HEK293 (cell line): ENCODE data around the gene CDCP1.

Experiments used
- CTCF ChIA-PET: fragments of 350-600 bp; formaldehyde crosslinking; extraction: SDS; loops from one replicate; lab custom pipeline; 2021; ENCODE audit warnings: antibody characterized with exemption; lab: Yijun Ruan, JAX
- POLR2A ChIA-PET: fragments of 300-600 bp; formaldehyde crosslinking; extraction: SDS; loops from one replicate; lab custom pipeline; 2020; ENCODE audit warnings: antibody characterized with exemption, inconsistent platforms; lab: Yijun Ruan, JAX
- H3K27ac ChIP-seq: fragments of 200-500 bp; sonication (Bioruptor generic); 2 replicates; pipeline ENCODE4 v1.5.1; 2014; ENCODE audit warnings: low read depth, low read length, control low read depth, inconsistent platforms; ENCODE audit errors: extremely low read depth
- H3K36me3 ChIP-seq, 2 experiments: fragments of 200-500 bp in 1 of 2; sonication (Bioruptor generic) in 1 of 2; 1 replicate in 1 of 2; 2 replicates in 1 of 2; pipeline ENCODE4 v1.5.1; 2014 to 2017; ENCODE audit warnings: inconsistent platforms in 2 of 2, low read length in 2 of 2; ENCODE audit not compliant: control insufficient read depth in 2 of 2, insufficient read depth in 1 of 2
- H3K4me1 ChIP-seq: fragments of 200-500 bp; sonication (Bioruptor generic); 2 replicates; pipeline ENCODE4 v1.5.1; 2014; ENCODE audit warnings: mild to moderate bottlenecking, low read length, inconsistent platforms; ENCODE audit not compliant: control insufficient read depth, insufficient read depth
- H3K4me3 ChIP-seq: 2 replicates; pipeline ENCODE4 v1.5.1; 2011; ENCODE audit warnings: low read depth, mild to moderate bottlenecking, control low read depth, low read length, moderate library complexity
- H3K9me3 ChIP-seq: fragments of 200-500 bp; sonication (Bioruptor generic); 2 replicates; pipeline ENCODE4 v1.5.1; 2014; ENCODE audit warnings: low read depth, low read length, inconsistent platforms; ENCODE audit not compliant: control insufficient read depth, insufficient read depth
- CTCF ChIP-seq: fragments of 450-650 bp; formaldehyde crosslinking; IDR thresholded peaks from 2 replicates; pipeline ENCODE4 v1.5.1; 2016; ENCODE audit warnings: missing biosample characterization, missing genetic modification characterization
- GLIS1 ChIP-seq: fragments of 450-650 bp; formaldehyde crosslinking; IDR thresholded peaks from 2 replicates; pipeline ENCODE4 v1.5.1; 2016; ENCODE audit warnings: missing biosample characterization, missing genetic modification characterization
- KLF7 ChIP-seq: fragments of 450-650 bp; formaldehyde crosslinking; IDR thresholded peaks from 2 replicates; pipeline ENCODE4 v1.5.1; 2016; ENCODE audit warnings: missing biosample characterization, missing genetic modification characterization, borderline replicate concordance
- KLF8 ChIP-seq: fragments of 450-650 bp; formaldehyde crosslinking; IDR thresholded peaks from 2 replicates; pipeline ENCODE4 v1.5.1; 2016; ENCODE audit warnings: missing biosample characterization, missing genetic modification characterization
- OVOL3 ChIP-seq: fragments of 450-650 bp; formaldehyde crosslinking; IDR thresholded peaks from 2 replicates; pipeline ENCODE4 v1.5.1; 2016; ENCODE audit warnings: missing biosample characterization, missing genetic modification characterization
- SP2 ChIP-seq: fragments of 450-650 bp; formaldehyde crosslinking; IDR thresholded peaks from 2 replicates; pipeline ENCODE4 v1.5.1; 2016; ENCODE audit warnings: missing biosample characterization, missing genetic modification characterization
- WT1 ChIP-seq: fragments of 450-650 bp; formaldehyde crosslinking; IDR thresholded peaks from 2 replicates; pipeline ENCODE4 v1.5.1; 2016; ENCODE audit warnings: missing biosample characterization, missing genetic modification characterization
- ZBTB44 ChIP-seq: fragments of 450-650 bp; IDR thresholded peaks from 2 replicates; pipeline ENCODE4 v1.5.1; 2018; ENCODE audit warnings: missing biosample characterization, mild to moderate bottlenecking, missing genetic modification characterization
- ZFHX2 ChIP-seq: fragments of 450-650 bp; formaldehyde crosslinking; conservative IDR thresholded peaks from 2 replicates; pipeline ENCODE4 v1.5.1; 2016; ENCODE audit warnings: missing biosample characterization, missing genetic modification characterization
- ZFP3 ChIP-seq: fragments of 450-650 bp; formaldehyde crosslinking; IDR thresholded peaks from 2 replicates; pipeline ENCODE4 v1.5.1; 2016; ENCODE audit warnings: low read depth, missing biosample characterization, missing genetic modification characterization
- ZFP69B ChIP-seq: fragments of 450-650 bp; formaldehyde crosslinking; IDR thresholded peaks from 2 replicates; pipeline ENCODE4 v1.5.1; 2016; ENCODE audit warnings: missing biosample characterization, missing genetic modification characterization
- ZIC2 ChIP-seq: fragments of 450-650 bp; formaldehyde crosslinking; IDR thresholded peaks from 2 replicates; pipeline ENCODE4 v1.5.1; 2016; ENCODE audit warnings: missing biosample characterization, missing genetic modification characterization
- ZNF148 ChIP-seq: fragments of 450-650 bp; formaldehyde crosslinking; IDR thresholded peaks from 2 replicates; pipeline ENCODE4 v1.5.0; 2017; ENCODE audit warnings: missing biosample characterization, missing genetic modification characterization, borderline replicate concordance
- ZNF221 ChIP-seq: fragments of 450-650 bp; formaldehyde crosslinking; IDR thresholded peaks from 2 replicates; pipeline ENCODE4 v1.5.1; 2017; ENCODE audit warnings: missing biosample characterization, missing genetic modification characterization, borderline replicate concordance
- ZNF23 ChIP-seq: fragments of 450-650 bp; formaldehyde crosslinking; IDR thresholded peaks from 2 replicates; pipeline ENCODE4 v1.5.1; 2016; ENCODE audit warnings: missing biosample characterization, missing genetic modification characterization, borderline replicate concordance
- ZNF24 ChIP-seq: fragments of 450-650 bp; formaldehyde crosslinking; IDR thresholded peaks from 2 replicates; pipeline ENCODE4 v1.5.1; 2016; ENCODE audit warnings: missing biosample characterization, missing genetic modification characterization
- ZNF311 ChIP-seq: fragments of 450-650 bp; formaldehyde crosslinking; IDR thresholded peaks from 2 replicates; pipeline ENCODE4 v1.5.1; 2017; ENCODE audit warnings: missing biosample characterization, missing genetic modification characterization, borderline replicate concordance
- ZNF354C ChIP-seq: fragments of 450-650 bp; formaldehyde crosslinking; IDR thresholded peaks from 2 replicates; pipeline ENCODE4 v1.5.1; 2016; ENCODE audit warnings: missing biosample characterization, missing genetic modification characterization, low read depth, borderline replicate concordance
- ZNF501 ChIP-seq: fragments of 450-650 bp; formaldehyde crosslinking; IDR thresholded peaks from 2 replicates; pipeline ENCODE4 v1.5.1; 2016; ENCODE audit warnings: missing biosample characterization, missing genetic modification characterization
- ZNF514 ChIP-seq: fragments of 450-650 bp; formaldehyde crosslinking; IDR thresholded peaks from 2 replicates; pipeline ENCODE4 v1.5.1; 2016; ENCODE audit warnings: missing biosample characterization, missing genetic modification characterization
- ZNF529 ChIP-seq: fragments of 450-650 bp; formaldehyde crosslinking; IDR thresholded peaks from 2 replicates; pipeline ENCODE4 v1.5.1; 2017; ENCODE audit warnings: missing genetic modification characterization, missing biosample characterization; ENCODE audit not compliant: insufficient replicate concordance
- ZNF624 ChIP-seq: fragments of 450-650 bp; formaldehyde crosslinking; IDR thresholded peaks from 2 replicates; pipeline ENCODE4 v1.5.1; 2017; ENCODE audit warnings: missing biosample characterization, missing genetic modification characterization
- ZNF658 ChIP-seq: fragments of 450-650 bp; formaldehyde crosslinking; IDR thresholded peaks from 2 replicates; pipeline ENCODE4; 2016; ENCODE audit warnings: missing biosample characterization, missing genetic modification characterization
- ZNF664 ChIP-seq: fragments of 450-650 bp; formaldehyde crosslinking; IDR thresholded peaks from 2 replicates; pipeline ENCODE4 v1.5.1; 2016; ENCODE audit warnings: missing biosample characterization, missing genetic modification characterization
- ZNF747 ChIP-seq: fragments of 450-650 bp; formaldehyde crosslinking; IDR thresholded peaks from 2 replicates; pipeline ENCODE4 v1.5.1; 2016; ENCODE audit warnings: missing biosample characterization, missing genetic modification characterization
- ZNF776 ChIP-seq: fragments of 450-650 bp; formaldehyde crosslinking; IDR thresholded peaks from 2 replicates; pipeline ENCODE4 v1.5.0; 2017; ENCODE audit warnings: missing biosample characterization, missing genetic modification characterization, borderline replicate concordance
- ZNF843 ChIP-seq: fragments of 450-650 bp; formaldehyde crosslinking; IDR thresholded peaks from 2 replicates; pipeline ENCODE4 v1.5.1; 2016; ENCODE audit warnings: missing biosample characterization, missing genetic modification characterization

Gene CDCP1

GRCh38 chr3:45137656-45138181 lies 8.5 kb downstream of the CDCP1 start:
- CTCF ChIA-PET, result interaction anchor here (1.1 kb wide), 1 partner anchor 72 kb away, joined by 4 read pairs; no protein-coding TSS in a partner anchor
- TF ChIP-seq ZNF311 (no peak), GLIS1 (tag by site-specific recombination) (peak; percentile 27; the same call in 1 of the 2 replicates), ZNF529 (tag by site-specific recombination) (no peak)
- POLR2A ChIA-PET, result no interaction called here
- Histone ChIP-seq H3K9me3 (no peaks in the 10 kb centered on the region), H3K4me1 (no peaks in the 10 kb centered on the region), H3K36me3 (no peaks in the 10 kb centered on the region), H3K27ac (no peak overlapping the region), H3K4me3 (no peak overlapping the region)

GRCh38 chr3:45135959-45136358 lies 10.2 kb downstream of the CDCP1 start:
- Histone ChIP-seq H3K9me3 (no peaks in the 10 kb centered on the region), H3K4me3 (no peak overlapping the region), H3K4me1 (no peaks in the 10 kb centered on the region), H3K36me3 (no peaks in the 10 kb centered on the region), H3K27ac (no peak overlapping the region)
- POLR2A ChIA-PET, result no interaction called here
- TF ChIP-seq ZNF501 (tag by site-specific recombination) (no peak), ZNF624 (tag by site-specific recombination) (no peak), ZBTB44 (no peak), ZNF221 (tag by site-specific recombination) (no peak), SP2 (no peak), ZFP69B (tag by site-specific recombination) (no peak), ZNF776 (tag by site-specific recombination) (no peak), ZFHX2 (tag by site-specific recombination) (no peak), ZNF664 (tag by site-specific recombination) (no peak), ZFP3 (tag by site-specific recombination) (no peak), OVOL3 (tag by site-specific recombination) (no peak), ZNF23 (tag by site-specific recombination) (no peak), ZNF747 (tag by site-specific recombination) (no peak)
- CTCF ChIA-PET, result interaction anchor here (0.7 to 1.1 kb wide), 3 partner anchors 59 to 942 kb away, joined by 3 read pairs; no protein-coding TSS in a partner anchor

- Histone ChIP-seq H3K4me3 (no peak overlapping the region), H3K9me3 (no peaks in the 10 kb centered on the region), H3K36me3 (no peaks in the 10 kb centered on the region), H3K27ac (no peak overlapping the region), H3K4me1 (no peaks in the 10 kb centered on the region)
- POLR2A ChIA-PET, result no interaction called here
- CTCF ChIA-PET, result interaction anchor here (1.1 kb wide), 1 partner anchor 60 kb away, joined by 3 read pairs; no protein-coding TSS in a partner anchor
- TF ChIP-seq ZNF148 (no peak), WT1 (tag by site-specific recombination) (no peak), ZNF24 (no peak), ZNF354C (tag by site-specific recombination) (no peak), ZNF514 (tag by site-specific recombination) (no peak), ZNF843 (tag by site-specific recombination) (no peak), ZNF658 (tag by site-specific recombination) (no peak), KLF8 (no peak), KLF7 (tag by site-specific recombination) (no peak), ZIC2 (tag by site-specific recombination) (no peak), CTCF (tag by site-specific recombination) (no peak)
Measured at GRCh38 chr3:45134758-45135521, 11.2 kb downstream of the CDCP1 start.
